GM21381 (cell line): ENCODE data around the gene STON2.
A peak's percentile ranks its signal among the peaks of the same experiment; 100 is the strongest.
"Not testable (repeated sequence)": the region's sequence is repeated elsewhere in the genome, so short reads cannot be mapped to it uniquely, and the experiment has no call there.

Source experiments
- ATAC-seq: cut with Tn5 transposase; IDR thresholded peaks from one replicate; pipeline ENCODE4 v1.9.1; 2021; ENCODE audit warnings: mild to moderate bottlenecking, moderate library complexity; ENCODE audit not compliant: unreplicated experiment

STON2 gene

DNA sequence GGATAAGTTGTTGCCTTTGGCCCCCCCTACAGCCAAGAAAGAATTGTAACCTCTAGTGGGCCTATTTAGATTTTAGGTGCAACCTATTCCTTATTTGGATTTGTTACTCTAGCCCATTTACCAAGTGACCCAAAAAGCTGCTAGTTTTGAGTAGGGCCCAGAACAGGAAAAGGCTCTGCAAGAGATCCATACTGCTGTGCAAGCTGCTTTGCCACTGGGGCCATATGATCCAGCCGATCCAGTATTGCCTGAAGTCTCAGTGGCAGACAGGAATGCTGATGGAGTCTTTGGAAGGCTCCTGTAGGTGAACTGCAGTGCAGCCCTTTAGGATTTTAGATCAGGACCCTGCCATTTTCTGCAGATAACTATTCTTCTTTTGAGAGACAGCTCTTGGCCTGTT is 166.5 kb downstream of the STON2 start:
- no peak for ATAC-seq

DNA sequence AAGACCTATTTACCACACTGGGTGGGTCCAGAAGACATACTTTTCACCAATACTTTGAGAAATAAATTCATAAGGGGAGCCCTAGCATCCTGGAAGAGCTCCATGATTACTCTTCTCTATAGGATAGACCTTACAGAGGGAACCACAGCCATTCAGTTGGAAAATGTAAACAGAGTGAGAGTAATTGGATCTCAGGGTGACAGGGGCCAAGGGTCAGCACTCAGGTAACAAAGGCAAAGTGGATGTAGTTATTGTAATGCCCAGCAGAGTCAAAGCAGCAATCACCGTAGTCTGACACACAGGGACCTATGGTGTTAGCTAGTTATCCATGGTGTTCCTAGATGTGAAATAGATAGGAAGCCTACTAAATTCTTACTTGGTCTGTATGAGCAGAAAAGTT is 168.6 kb downstream of the STON2 start:
- ATAC-seq = no peak

DNA sequence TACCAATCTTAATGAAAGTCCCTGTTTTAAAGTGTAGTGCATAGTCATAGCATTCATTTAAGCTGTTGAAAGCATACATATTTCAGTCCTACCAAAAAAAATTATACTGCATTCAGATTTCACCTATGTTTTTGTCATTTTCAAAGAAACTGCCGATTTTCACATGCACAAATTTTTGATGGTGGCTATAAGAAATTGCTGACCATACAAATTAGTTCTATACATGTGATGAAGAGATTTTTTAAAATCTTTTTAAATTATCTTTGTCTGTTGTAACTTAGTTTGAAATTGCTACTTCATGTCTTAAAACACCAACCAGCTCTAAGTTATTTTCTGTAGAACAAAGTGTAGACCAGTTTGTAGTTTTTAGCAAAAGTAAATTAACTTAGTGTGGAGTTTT is 175.9 kb downstream of the STON2 start:
- no peak for ATAC-seq

DNA sequence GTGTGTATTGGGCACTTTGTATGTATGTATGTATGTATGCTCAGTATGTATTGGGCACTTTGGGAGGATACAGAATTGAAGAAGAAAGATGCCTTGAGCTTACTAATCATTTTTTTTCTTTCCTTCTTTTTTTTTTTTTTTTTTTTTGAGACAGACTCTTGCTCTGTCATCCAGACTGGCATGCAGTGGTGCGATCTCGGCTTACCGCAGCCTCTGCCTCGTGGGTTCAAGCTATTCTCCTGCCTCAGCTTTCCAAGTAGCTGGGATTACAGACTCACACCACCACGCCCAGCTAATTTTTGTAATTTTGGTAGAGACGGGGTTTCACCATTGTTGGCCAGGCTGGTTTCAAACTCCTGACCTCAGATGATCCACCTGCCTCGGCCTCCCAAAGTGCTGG is 176.3 kb downstream of the STON2 start:
- ATAC-seq = not testable (repeated sequence)

DNA sequence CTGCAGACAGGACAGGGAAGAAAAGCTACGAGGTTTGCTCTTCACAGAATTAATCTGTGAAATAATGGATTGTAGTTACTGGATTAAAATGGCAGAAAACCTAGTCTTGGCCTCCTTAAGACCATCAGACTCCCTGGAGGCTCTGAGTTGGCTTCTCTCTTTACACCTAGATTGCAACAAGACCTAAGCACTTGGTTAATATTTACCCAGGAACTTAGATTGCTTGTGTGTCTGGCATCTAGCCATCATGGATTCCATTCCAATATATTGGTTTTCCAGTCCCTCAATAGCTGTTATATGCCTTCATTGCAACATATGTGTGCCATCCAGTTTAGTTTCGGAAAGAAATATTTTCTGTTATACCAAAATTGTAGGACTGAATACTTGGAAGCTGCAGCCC is 177.4 kb downstream of the STON2 start:
- ATAC-seq = no peak

DNA sequence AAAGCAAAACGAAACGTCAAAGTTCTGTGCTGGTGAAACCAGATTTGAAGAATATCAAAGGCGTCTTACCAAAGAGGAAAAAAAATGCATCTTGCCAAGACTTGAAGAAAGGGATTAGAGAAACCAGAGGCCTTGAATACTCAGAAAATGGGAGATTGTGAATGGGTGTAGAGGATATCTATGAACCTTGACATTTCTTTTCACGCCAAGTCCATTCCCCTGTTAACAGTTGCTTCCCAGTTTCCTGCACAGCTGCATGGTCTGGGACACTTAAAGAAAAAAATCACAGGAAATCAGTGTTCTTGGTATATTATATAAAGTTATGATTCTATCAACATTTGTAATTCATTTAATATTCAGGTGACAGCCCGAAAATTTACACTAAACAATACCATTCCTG is 178.0 kb downstream of the STON2 start:
- ATAC-seq = no peak

DNA sequence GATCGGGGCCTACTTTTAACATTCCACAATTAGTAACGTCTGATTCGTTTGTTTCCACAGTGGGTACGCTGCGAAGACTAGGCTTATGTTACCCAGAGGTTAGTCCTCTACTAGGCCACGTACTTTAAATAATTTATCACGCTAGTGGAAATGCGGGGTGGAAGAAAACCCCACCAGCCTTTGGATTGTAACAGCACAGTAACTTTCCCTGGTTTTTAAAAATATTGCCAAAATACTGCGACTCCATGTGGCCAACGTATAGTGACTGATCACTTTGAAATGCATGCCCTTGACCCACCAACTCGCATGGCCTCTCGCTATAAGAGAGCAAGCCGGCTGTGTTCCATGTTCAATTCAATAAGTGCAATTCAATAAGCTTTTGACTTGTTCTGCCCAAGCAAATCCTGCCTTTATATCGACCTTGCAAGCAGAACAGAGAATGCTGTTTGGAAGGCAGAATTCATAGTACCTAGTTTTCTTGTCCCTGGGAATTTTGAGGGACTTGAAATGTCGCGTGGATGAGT is 178.5 kb downstream of the STON2 start:
- ATAC-seq = no peak

DNA sequence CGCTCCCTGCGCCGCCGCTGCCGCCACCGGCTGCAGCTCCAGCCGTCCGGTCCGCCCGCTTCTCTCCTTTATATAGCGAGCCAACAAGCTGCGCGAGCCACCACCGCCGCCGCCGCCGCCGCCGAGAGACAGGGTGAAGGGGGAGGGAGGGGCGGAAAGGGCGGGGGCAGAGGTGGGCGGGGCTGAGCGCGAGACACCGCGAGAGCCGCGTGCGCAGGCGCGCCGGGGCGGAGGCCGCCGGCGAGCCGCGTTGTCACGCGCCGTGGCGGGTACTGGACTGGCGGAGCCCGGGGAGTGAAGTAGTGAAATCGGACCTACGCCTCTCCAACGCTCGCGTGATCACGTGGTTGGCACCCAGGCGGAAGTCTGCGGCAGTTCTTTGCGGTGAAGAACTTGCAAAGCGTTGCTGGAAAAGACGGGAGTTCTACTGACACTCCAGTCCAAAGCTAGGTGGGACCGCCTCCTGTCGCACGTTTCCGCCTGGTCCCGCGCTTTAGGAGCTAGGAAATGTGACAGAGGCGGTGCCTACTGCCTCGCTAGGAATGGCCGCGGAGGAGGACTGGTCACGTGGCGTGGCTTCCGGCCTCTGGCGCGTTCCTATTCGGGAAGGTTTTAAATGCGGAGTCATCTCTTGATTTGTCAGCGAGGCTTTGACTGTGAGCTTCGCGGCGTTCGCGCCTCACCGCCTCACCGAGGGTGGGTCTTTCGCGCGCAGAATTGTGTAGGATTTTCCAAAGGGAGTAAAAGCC is 179.1 kb downstream of the STON2 start, which contains the start of gene GTF2A1:
Gene GTF2A1 (minus strand): TSS at position 130 of the 749 bp plus-strand sequence. CDS start 441 bp downstream, outside the sequence.
- peak; percentile 74 for ATAC-seq

DNA sequence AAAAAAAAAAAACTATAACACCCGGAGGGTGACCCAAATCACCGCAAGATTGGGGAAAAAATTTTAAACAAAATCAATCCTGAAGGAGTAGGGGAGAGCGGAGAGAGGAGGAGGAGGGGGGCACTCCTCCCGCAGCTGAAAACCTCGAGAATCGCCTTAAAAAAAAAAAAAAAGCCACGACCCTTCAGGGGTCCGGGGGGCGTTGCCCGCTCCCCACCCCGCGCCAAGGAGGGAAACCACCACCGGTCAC is 179.6 kb downstream of the STON2 start:
- no peak for ATAC-seq

DNA sequence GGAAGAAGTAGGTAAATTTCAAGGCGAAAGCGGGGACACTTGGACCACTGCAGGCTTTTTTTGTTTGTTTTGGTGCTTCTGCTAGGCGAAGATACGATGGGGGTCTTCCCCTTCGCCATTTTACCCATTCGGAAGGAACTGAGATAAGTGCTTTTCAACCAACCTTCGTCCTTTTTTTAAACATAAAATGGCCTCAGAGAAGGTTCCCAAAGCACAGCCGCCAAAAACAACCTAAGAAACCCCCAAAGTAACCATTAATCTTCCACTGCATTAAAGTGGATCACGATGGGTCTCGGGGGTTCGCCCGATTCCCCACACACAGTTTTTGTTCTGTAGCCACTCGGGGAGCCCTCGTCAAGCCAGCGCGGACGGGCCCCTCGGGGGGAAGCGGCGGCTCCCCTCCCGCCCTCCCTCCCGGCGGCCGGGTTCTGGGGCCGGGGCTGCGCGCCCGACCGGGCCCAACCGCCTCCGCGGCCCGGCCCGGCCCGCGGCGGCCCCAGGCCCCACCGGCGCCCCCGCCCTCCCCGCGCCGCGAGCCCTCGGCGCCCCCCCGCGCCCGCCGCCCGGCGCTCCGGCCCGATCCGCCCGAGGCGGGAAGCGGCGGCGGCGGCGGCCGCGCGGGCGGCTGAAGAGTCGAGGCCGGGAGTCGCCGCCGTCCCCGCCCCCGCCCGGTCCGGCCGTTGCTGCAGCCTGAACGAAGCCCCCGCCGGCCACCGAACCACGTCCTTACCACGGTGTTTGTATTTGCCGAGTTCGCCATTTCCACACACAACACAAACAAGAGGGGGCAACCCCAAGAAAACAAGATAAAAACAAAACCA is 180.2 kb downstream of the STON2 start:
- no peak for ATAC-seq

DNA sequence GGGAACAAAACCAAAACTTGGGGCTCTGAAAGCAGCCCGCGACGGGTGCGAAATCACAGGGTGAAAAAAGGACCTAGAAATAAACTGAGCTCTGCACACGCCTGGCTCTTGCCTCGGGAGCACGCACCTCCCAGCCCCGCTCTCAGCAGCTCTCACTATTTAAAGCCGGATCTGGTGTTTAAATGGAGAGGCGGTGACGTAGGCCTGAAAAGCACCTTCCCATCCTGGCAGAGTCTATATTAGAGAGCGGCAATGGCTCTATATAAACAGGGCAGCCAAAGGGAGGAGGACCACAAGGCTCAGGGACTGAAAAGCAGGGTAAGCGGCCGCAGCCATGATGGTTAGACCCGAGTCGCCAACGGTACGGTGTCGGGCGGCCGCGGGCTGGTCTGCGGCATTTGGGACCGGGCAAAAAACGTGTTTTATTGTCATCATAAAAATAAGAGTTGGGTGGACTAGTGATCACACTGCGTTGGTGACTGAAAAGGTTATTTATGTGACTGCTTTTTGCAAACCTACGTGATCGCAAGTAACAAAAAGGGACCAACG is 180.8 kb downstream of the STON2 start:
- peak; percentile 58 for ATAC-seq

DNA sequence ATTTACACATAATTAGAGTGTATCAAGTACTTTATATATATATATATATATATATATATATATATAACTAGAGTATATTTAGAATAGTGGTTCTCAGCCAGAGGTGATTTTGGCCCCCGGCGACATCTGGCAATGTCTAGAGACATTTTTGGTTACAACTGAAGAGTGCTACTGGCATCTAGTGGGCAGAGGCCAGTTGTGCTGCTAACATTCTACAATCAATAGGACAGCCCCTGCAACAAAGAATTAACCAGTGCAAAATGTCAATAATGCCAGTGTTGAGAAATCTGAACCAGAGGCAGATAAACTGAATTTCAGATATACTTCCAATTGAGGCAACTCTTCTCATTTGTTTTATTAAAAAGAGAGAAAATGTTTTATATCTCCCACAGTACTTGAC is 188.3 kb downstream of the STON2 start:
- peak; percentile 69 for ATAC-seq
